Stomach (tissue), 9 donors: ENCODE data around the gene CYP4F22. TPM values are rescaled to one million over a fixed set of nuclear protein-coding genes. Genes with fewer than 3 reads are reported as not detected.

Experiments
- DNase-seq, 2 donors: peaks; one replicate each; pipeline versions ENCODE4 v3.0.0 to v3.0.0-alpha.2; 2013 to 2019
- H3K27ac ChIP-seq, 5 donors: fragments of 200-600 bp in 4 of 5; sonication (generic) in 4 of 5; one replicate each; pipeline ENCODE4 v1.5.1; 2013 to 2019; ENCODE audit warnings: mild to moderate bottlenecking in 1 of 5, moderate library complexity in 1 of 5
- H3K27me3 ChIP-seq, 3 donors: fragments of 200-600 bp; sonication (generic); one replicate each; pipeline ENCODE4 v1.5.1; 2017 to 2019; ENCODE audit warnings: mixed run types in 1 of 3
- H3K36me3 ChIP-seq, 4 donors: fragments of 200-600 bp; sonication (generic); 1 replicate in 3 of 4; 2 replicates in 1 of 4; pipeline ENCODE4 v1.5.1; 2016 to 2019
- H3K4me1 ChIP-seq, 4 donors: fragments of 200-600 bp; sonication (generic); one replicate each; pipeline ENCODE4 v1.5.1; 2016 to 2019
- H3K4me3 ChIP-seq, 4 donors: fragments of 200-600 bp; sonication (generic) in 3 of 4; one replicate each; pipeline ENCODE4 v1.5.1; 2016 to 2019; ENCODE audit warnings: mild to moderate bottlenecking in 1 of 4
- H3K9me3 ChIP-seq, 4 donors: fragments of 200-600 bp; sonication (generic); one replicate each; pipeline ENCODE4 v1.5.1; 2016 to 2019
- CTCF ChIP-seq, 7 experiments: fragments of 450-650 bp in 4 of 7; fragments of 200-600 bp in 3 of 7; sonication (generic) in 3 of 7; IDR thresholded peaks; one replicate each; pipeline ENCODE4 v1.5.1; 2016 to 2019; ENCODE audit warnings: antibody characterized with exemption in 7 of 7, control low read depth in 2 of 7, mild to moderate bottlenecking in 1 of 7
- EP300 ChIP-seq: sonication (generic); formaldehyde crosslinking; IDR thresholded peaks from one replicate; pipeline ENCODE4 v1.6.1; 2017; ENCODE audit warnings: antibody characterized with exemption
- POLR2A ChIP-seq, 4 donors: fragments of 450-650 bp; IDR thresholded peaks; one replicate each; pipeline ENCODE4 v1.6.1; 2016; ENCODE audit warnings: antibody characterized with exemption in 4 of 4, control low read depth in 2 of 4, mild to moderate bottlenecking in 1 of 4, moderate library complexity in 1 of 4
- POLR2AphosphoS5 ChIP-seq, 3 donors: sonication (generic); formaldehyde crosslinking; IDR thresholded peaks; one replicate each; pipeline ENCODE4 v1.6.1; 2016; ENCODE audit warnings: antibody characterized with exemption in 3 of 3
- WGBS, 5 donors: extraction: QIAGEN DNeasy Blood & Tissue Kit in 3 of 5; methylation state at CpG; one replicate each; pipeline versions ENCODE4 v1.1.5 to v1.1.7; 2013 to 2018; 5-methylcytosine and 5-hydroxymethylcytosine counted together
- intact Hi-C: fragments of 100-400 bp; cut with DNase I; formaldehyde crosslinking; loops from one replicate; pipeline ENCODE4 v1.15.1; 2023; ENCODE audit warnings: low total_unique reads
- polyA plus RNA-seq, 3 donors: library from polyadenylated mRNA; stranded (reverse); fragments of 200-250 nt; gene quantifications; one replicate each; pipeline ENCODE4 v1.2.3, GENCODE V29; 2013
- total RNA-seq, 5 donors: library from RNA; depleted of rRNA; stranded (reverse); fragments of >200 nt; gene quantifications; one replicate each; pipeline versions ENCODE4 v1.1.0 to v1.2.3, GENCODE V29; 2014 to 2016
- donor health status: healthy with polysubstance abuse.
- donor health status: Bipolar disorder and iron deficiency.
- donor health status: healthy.

CYP4F22 gene
- total and polyA plus RNA-seq, 8 donors: 0.12 to 21.6 (median 0.71) TPM; not detected in 2

DNA sequence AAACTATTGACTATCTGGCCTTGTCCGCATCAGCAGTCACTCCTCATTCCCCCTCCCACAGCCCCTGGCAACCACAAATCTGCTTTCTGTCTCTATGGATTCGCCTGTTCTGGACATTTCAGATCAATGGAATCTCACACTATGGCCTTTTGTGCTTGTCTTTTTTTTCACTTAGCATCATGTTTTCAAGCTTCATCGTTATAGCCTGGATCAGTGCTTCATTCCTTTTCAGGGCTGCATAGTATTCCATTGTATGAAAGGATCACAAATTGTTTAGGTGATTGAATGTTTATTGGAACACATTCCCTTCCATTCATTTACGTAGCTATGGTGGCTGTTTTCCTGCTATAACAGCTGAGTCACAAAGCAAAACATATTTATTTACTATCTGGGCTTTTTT, 21.3 kb upstream of the CYP4F22 start:
- WGBS, 5 donors: 86 to 94% (median 92%) methylated on average over 4 of the region's 4 CpGs
- Histone ChIP-seq H3K9me3 (no peaks in the 10 kb centered on the region), H3K27ac (no peak overlapping the region), H3K4me3 (no peak overlapping the region), H3K36me3 (no peaks in the 10 kb centered on the region), H3K27me3 (no peaks in the 10 kb centered on the region), H3K4me1 (no peaks in the 10 kb centered on the region)
- intact Hi-C loops: no loop called here
- TF ChIP-seq CTCF (IDR thresholded peaks at IDR 0.05) (no peak), POLR2A (IDR thresholded peaks at IDR 0.05) (no peak), EP300 (no peak), POLR2AphosphoS5 (IDR thresholded peaks at IDR 0.05) (no peak)
- no peak for DNase-seq

DNA sequence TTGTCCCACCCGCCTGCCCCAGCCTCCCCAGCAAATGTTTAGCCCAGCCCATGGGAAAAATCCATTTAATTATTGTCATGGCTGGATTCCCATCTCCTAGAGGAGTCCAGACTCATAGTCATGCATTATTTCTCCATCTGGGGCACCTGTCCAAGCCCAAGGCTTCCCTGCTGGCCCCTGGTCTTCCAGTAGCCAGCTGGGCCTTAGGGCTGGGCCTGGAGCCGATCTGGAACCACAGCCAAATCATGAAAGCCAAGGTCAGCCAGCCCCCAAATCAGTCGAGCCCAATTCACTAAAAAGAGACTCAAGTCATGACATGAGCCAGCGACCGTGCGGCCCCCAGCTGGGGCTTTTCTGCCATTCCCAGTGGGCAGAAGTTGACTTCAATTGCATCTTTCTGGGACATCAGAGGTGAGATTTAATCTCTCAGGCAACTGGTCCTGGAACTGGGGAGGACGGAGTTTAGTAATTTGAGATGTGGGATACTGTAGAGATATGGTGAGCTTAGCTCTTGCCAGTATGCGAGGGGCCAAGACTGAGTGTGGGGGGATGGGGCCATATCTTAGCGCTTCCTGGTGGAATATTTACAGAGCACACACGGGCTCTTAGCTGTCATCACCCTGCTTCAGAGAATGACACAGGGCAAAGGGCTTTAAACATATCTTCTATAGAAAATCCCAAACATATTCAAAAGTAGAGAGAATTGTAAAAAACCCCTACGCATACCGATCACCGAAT, 19.7 kb upstream of the CYP4F22 start:
- intact Hi-C loops: no loop called here
- Histone ChIP-seq H3K36me3 (no peaks in the 10 kb centered on the region), H3K27me3 (no peaks in the 10 kb centered on the region), H3K27ac (no peak overlapping the region), H3K9me3 (peaks cover 0 to 5% (median 0%) of the 10 kb centered on the region in 4 donors), H3K4me3 (no peak overlapping the region), H3K4me1 (no peaks in the 10 kb centered on the region)
- DNase-seq: no peak
- WGBS, 5 donors: 62 to 71% (median 67%) methylated on average over 13 of the region's 13 CpGs
- TF ChIP-seq CTCF (IDR thresholded peaks at IDR 0.05) (no peak), POLR2A (IDR thresholded peaks at IDR 0.05) (no peak), POLR2AphosphoS5 (IDR thresholded peaks at IDR 0.05) (no peak), EP300 (no peak)

- H3K27ac ChIP-seq: no peak overlapping the region
- DNase-seq: no peak
- H3K4me3 ChIP-seq: no peak overlapping the region
- TF ChIP-seq POLR2A (IDR thresholded peaks at IDR 0.05) (no peak), EP300 (no peak)
- peaks cover 0 to 5% (median 0%) of the 10 kb centered on the region in 4 donors for H3K9me3 ChIP-seq
- intact Hi-C loops: no loop called here
- peaks cover 0 to 6% (median 0%) of the 10 kb centered on the region in 4 donors for H3K4me1 ChIP-seq
- H3K36me3 ChIP-seq: no peaks in the 10 kb centered on the region
- peaks cover 0 to 10% (median 0%) of the 10 kb centered on the region in 3 donors for H3K27me3 ChIP-seq
- 42 to 52% (median 44%) methylated on average over 1 of the region's 1 CpG for WGBS, 5 donors
Measured at GRCh38 chr19:15495151-15495550, 13.2 kb upstream of the CYP4F22 start.

DNA sequence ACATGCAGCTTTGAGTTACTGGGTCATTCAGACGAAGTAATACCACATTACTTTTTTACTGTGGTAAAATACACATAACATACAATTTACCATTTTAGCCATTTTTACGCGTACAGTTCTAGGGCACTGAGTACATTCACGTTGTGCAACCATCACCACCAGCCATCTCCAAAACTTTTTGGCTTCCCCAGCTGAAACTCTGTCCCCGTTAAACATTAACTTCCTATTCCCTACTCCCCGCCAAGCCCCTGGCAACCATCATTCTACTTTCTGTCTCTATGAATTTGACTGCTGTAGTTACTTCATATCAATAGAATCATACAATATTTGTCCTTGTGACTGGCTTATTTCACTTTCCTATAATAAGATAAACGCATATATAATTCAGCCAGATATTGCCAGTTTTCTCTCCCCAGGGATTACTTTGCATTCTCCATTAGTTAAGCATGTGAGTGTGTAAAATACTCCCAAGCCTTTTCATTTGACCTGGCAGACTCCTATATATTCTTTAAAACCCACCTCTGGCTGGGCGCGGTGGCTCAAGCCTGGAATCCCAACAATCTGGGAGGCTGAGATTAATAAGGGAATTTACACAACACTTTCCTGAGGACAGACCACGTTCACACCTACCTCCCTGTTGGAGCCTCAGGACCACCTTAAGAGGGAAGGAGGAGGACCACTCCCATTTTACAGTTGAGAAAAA, 10.0 kb upstream of the CYP4F22 start:
- peaks cover 0 to 27% (median 0%) of the 10 kb centered on the region in 3 donors for H3K27me3 ChIP-seq
- intact Hi-C loops: no loop called here
- DNase-seq: no peak
- WGBS, 5 donors: 49 to 60% (median 56%) methylated on average over 10 of the region's 10 CpGs
- TF ChIP-seq EP300 (no peak), CTCF (IDR thresholded peaks at IDR 0.05) (no peak), POLR2AphosphoS5 (IDR thresholded peaks at IDR 0.05) (no peak), POLR2A (IDR thresholded peaks at IDR 0.05) (no peak)
- H3K36me3 ChIP-seq: no peaks in the 10 kb centered on the region
- no peak overlapping the region for H3K4me3 ChIP-seq
- H3K9me3 ChIP-seq: peaks cover 0 to under 1% (median 0%) of the 10 kb centered on the region in 4 donors
- no peak overlapping the region for H3K27ac ChIP-seq
- H3K4me1 ChIP-seq: peaks cover 0 to 6% (median 0%) of the 10 kb centered on the region in 4 donors
